H1 (cell line): ENCODE data around the gene CDK3. TPM values are rescaled to one million over a fixed set of nuclear protein-coding genes. Genes with fewer than 3 reads are reported as not detected.

Experiments
- CEBPB ChIP-seq: IDR thresholded peaks from 2 replicates; pipeline ENCODE4 v1.6.1; 2012; ENCODE audit warnings: low read depth, low read length
- CHD2 ChIP-seq: IDR thresholded peaks from 2 replicates; pipeline ENCODE4 v1.6.1; 2012; ENCODE audit warnings: low read length, improper control_type of control experiment
- HDAC2 ChIP-seq, 2 experiments: fragments of 300-600 bp in 1 of 2; sonication (generic) in 1 of 2; IDR thresholded peaks; 2 replicates each; pipeline ENCODE4 v1.6.1; 2011 to 2012; ENCODE audit warnings: low read depth in 2 of 2, low read length in 2 of 2, mild to moderate bottlenecking in 2 of 2, moderate library complexity in 2 of 2, borderline replicate concordance in 1 of 2, inconsistent platforms in 1 of 2
- SAP30 ChIP-seq: fragments of 300-600 bp; sonication (generic); IDR thresholded peaks from 2 replicates; pipeline ENCODE4 v1.7.1; 2012; ENCODE audit warnings: low read length, moderate library complexity, mild to moderate bottlenecking, inconsistent platforms; ENCODE audit not compliant: insufficient read depth, insufficient replicate concordance
- ZNF274 ChIP-seq: IDR thresholded peaks from 2 replicates; pipeline ENCODE4 v1.7.0; 2012; ENCODE audit warnings: low read length, borderline replicate concordance; ENCODE audit errors: extremely low read depth
- polyA plus RNA-seq, 7 experiments: library from polyadenylated mRNA; depleted of rRNA in 3 of 7; stranded (reverse) in 5 of 7; unstranded in 2 of 7; fragments of >200 nt in 5 of 7; fragments of 200-250 nt in 2 of 7; gene quantifications; 1 replicate in 5 of 7; 2 replicates in 1 of 7; 4 replicates in 1 of 7; pipeline versions ENCODE4 v1.2.1 to v1.2.3, GENCODE V29; 2011 to 2013; ENCODE audit warnings: missing spikeins in 2 of 7, mixed read lengths in 2 of 7
- total RNA-seq: library from RNA; stranded (reverse); fragmentation: NEBNext Ultra II Directional; extraction: Animal tissue kit (Norgen Biotek cat#: 25700); gene quantifications from 2 replicates; pipeline ENCODE4 v1.2.1, GENCODE V29; 2021

The CDK3 gene
- total and polyA plus RNA-seq, 2 of the 8 experiments (the other 6 are each of a cell fraction or from before 2014, with no cell fraction given) = 10.0 to 14.6 TPM

DNA sequence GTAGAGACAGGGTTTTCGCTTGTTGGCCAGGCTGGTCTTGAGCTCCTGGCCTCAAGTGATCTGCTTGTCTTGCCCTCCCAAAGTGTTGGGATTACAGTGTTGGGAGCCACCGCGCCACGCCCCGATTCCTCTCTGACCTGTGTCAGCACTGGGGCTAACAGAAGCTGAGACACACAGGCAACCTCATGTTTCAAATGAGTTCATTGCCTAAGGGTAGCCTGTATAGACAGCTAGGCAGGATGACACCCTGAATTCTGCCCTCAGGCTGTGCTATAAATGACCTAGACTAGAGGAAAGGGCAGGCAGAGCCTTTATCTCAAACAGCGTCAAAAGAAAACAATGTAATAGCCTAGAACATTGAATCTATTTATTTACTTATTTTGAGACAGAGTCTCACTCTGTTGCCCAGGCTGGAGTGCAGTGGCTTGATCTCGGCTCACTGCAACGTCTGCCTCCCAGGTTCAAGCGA lies 2.3 kb upstream of the CDK3 start (continued):
- TF ChIP-seq HDAC2 (IDR thresholded peaks at IDR 0.05; ENCODE audit: borderline replicate concordance in 1 of 2, low read depth in 2 of 2, low read length in 2 of 2) = no peak
- no peak for TF ChIP-seq SAP30
- no peak for TF ChIP-seq CHD2
- no peak for TF ChIP-seq CEBPB
- TF ChIP-seq ZNF274 = no peak
